ENCODE measurements around the gene CDK19. TPM values are rescaled to one million over a fixed set of nuclear protein-coding genes. Genes with fewer than 3 reads are reported as not detected.

The CDK19 gene
- total RNA-seq, 1 experiment from 2014 or later = 7.0 TPM

DNA sequence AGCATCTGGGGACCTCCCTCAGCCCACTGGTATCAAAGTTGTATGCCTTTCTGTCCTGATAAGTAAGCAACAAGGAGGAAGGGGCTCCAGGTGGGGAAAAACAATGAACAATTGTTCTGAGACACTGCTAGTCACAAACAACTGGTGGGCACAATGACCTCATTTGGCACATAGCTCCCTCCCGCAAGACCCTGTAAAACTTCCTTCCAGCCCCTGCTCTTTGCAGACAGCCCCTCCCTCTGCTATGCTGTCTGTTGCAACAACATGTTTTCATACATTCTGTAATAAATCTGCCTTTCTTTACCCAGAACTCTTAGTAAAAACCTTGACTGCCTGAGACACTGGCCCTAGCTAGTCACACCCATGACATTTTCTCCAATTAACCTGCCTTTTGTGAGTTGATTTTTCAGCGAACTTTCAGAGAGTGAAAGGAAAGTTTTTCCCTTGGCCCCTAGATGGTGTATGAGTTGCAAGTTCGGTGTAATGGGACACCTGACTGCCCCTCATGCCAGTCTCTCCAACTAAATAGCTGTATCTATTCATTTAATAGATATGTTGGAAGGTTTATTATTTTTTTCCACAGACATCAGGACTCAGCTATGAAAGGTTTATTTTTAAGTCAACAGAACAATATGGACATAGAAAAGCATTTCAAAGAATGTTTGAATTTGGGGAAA, 196.5 kb downstream of the CDK19 start:
- no peak overlapping the region for H2AK5ac ChIP-seq (ENCODE audit: insufficient read length, low read length)
- H4K20me1 ChIP-seq (ENCODE audit: control insufficient read depth, insufficient read depth, insufficient read length) = no peaks in the 10 kb centered on the region
- Mint-ChIP-seq H3K4me1 (peaks cover 22 to 30% of the 10 kb centered on the region in 2 experiments), H3K9me3 (no peaks in the 10 kb centered on the region), H3K27me3 (ENCODE audit: low read depth) (no peaks in the 10 kb centered on the region), H3K4me3 (no peak overlapping the region), H3K36me3 (ENCODE audit: insufficient read depth in 1 of 3, low read depth in 3 of 3) (peaks cover 2 to 28% (median 19%) of the 10 kb centered on the region in 3 experiments; a peak in 5 of 7 replicates), H3K27ac (peak overlapping the region; percentile 45 to 93 (median 67); a peak in 6 of 7 replicates)
- no peaks in the 10 kb centered on the region for H3K27me3 ChIP-seq (ENCODE audit: insufficient read depth, low read length)
- H4K8ac ChIP-seq (replicated peaks; ENCODE audit: insufficient read length, low read depth, low read length) = no peak overlapping the region
- H3K79me2 ChIP-seq (ENCODE audit: insufficient read depth, low read length) = no peaks in the 10 kb centered on the region
- H2BK12ac ChIP-seq (ENCODE audit: insufficient read length, low read depth, low read length) = no peak overlapping the region
- H2BK5ac ChIP-seq (ENCODE audit: insufficient read length, low read length) = no peak overlapping the region
- no peak overlapping the region for H2BK120ac ChIP-seq (ENCODE audit: low read depth, low read length, poor library complexity, severe bottlenecking)
- no peak for DNase-seq
- no peak overlapping the region for H4K5ac ChIP-seq (ENCODE audit: insufficient read length, low read depth, low read length)
- peak; percentile 62 for TF ChIP-seq CTCF (conservative IDR thresholded peaks at IDR 0.05)
- H4K91ac ChIP-seq (ENCODE audit: insufficient read length, low read depth, low read length) = no peak overlapping the region
- no peak overlapping the region for H3K4ac ChIP-seq (ENCODE audit: low read depth, low read length)
- no peak overlapping the region for H2BK15ac ChIP-seq (ENCODE audit: low read depth, low read length)
- no CpG with 5 or more reads among the region's 3 CpGs for WGBS (ENCODE audit: extremely low coverage, insufficient read length, low lambda C conversion rate)
- no peak overlapping the region for H2BK20ac ChIP-seq (ENCODE audit: low read depth, low read length, poor library complexity, severe bottlenecking)
- no peak overlapping the region for H3K23ac ChIP-seq (ENCODE audit: insufficient read length, low read depth, low read length)
- H3K14ac ChIP-seq (ENCODE audit: insufficient read depth, low read length) = no peak overlapping the region
- H3K56ac ChIP-seq (ENCODE audit: insufficient read length, low read depth, low read length) = no peak overlapping the region
- no peak overlapping the region for H3K9ac ChIP-seq (ENCODE audit: extremely low read depth, insufficient read length, low read length)
- H3T11ph ChIP-seq (ENCODE audit: low read length) = no peak overlapping the region
- H3K23me2 ChIP-seq (ENCODE audit: insufficient read length, low read depth, low read length, poor library complexity, severe bottlenecking) = no peaks in the 10 kb centered on the region
- no peak overlapping the region for H3K4me2 ChIP-seq (ENCODE audit: insufficient read depth, insufficient read length, low read length)
- no peak overlapping the region for H3K18ac ChIP-seq (ENCODE audit: insufficient read length, low read depth, low read length)
- no peaks in the 10 kb centered on the region for H3K9me3 ChIP-seq (ENCODE audit: control insufficient read depth, low read depth, low read length)
- no peak overlapping the region for H3K27ac ChIP-seq (ENCODE audit: insufficient read length, low read depth, low read length)
- no peaks in the 10 kb centered on the region for H3K79me1 ChIP-seq (ENCODE audit: insufficient read depth, low read depth, low read length, poor library complexity, severe bottlenecking)
- H3K4me1 ChIP-seq (ENCODE audit: insufficient read depth, low read length) = no peaks in the 10 kb centered on the region
- no peak overlapping the region for H2AFZ ChIP-seq (ENCODE audit: low read length)

Measured in H9 (cell line).